ENCODE measurements around the gene LIMA1. TPM values are rescaled to one million over a fixed set of nuclear protein-coding genes. Genes with fewer than 3 reads are reported as not detected.

Gene LIMA1
- polyA plus RNA-seq, 1 donor from 2014 or later: 4.4 TPM

DNA sequence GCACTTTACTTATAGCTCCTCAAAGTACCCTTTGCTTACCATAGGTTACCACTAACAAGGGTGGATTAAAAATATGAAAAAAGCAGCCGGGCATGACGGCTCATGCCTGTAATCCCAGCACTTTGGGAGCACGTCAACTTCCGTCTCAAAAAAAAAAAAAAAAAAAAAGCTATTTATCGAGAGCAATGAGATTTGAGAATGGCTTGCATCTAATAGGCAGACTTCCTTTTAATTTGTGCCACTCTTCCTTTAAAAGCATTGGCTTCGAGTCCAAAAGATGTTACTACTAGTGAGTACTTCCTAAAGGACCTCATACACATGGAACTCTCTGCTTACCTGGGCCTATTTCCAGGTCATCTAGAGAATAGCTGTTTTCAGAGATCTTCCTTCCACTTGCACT lies 77.7 kb downstream of the LIMA1 start:
- Histone ChIP-seq H4K20me1 (ENCODE audit: insufficient read depth) (no peaks in the 10 kb centered on the region), H3K9me3 (ENCODE audit: low read length) (no peaks in the 10 kb centered on the region), H3F3A (ENCODE audit: insufficient read depth, low read length, poor library complexity, severe bottlenecking) (no peaks in the 10 kb centered on the region), H3K4me2 (ENCODE audit: low read length) (no peak overlapping the region), H3K9me2 (ENCODE audit: insufficient read depth, low read length) (no peaks in the 10 kb centered on the region), H3K27me3 (ENCODE audit: insufficient read depth, low read depth, low read length) (no peaks in the 10 kb centered on the region), H3K36me3 (ENCODE audit: insufficient read depth, low read length) (no peaks in the 10 kb centered on the region), H2AFZ (ENCODE audit: low read depth, low read length) (no peak overlapping the region), H3K4me3 (ENCODE audit: low read length) (no peak overlapping the region), H3K27ac (ENCODE audit: low read length) (no peak overlapping the region), H3K79me2 (replicated peaks; ENCODE audit: insufficient read depth, low read length) (no peaks in the 10 kb centered on the region), H3K9ac (ENCODE audit: low read length) (no peak overlapping the region)
- TF ChIP-seq EP300 (conservative IDR thresholded peaks at IDR 0.05; ENCODE audit: poor library complexity, severe bottlenecking): no peak
- TF ChIP-seq RAD21 (conservative IDR thresholded peaks at IDR 0.05): no peak
- no peak for TF ChIP-seq POLR2AphosphoS5 (IDR thresholded peaks at IDR 0.05)
- TF ChIP-seq, protein P1, sequence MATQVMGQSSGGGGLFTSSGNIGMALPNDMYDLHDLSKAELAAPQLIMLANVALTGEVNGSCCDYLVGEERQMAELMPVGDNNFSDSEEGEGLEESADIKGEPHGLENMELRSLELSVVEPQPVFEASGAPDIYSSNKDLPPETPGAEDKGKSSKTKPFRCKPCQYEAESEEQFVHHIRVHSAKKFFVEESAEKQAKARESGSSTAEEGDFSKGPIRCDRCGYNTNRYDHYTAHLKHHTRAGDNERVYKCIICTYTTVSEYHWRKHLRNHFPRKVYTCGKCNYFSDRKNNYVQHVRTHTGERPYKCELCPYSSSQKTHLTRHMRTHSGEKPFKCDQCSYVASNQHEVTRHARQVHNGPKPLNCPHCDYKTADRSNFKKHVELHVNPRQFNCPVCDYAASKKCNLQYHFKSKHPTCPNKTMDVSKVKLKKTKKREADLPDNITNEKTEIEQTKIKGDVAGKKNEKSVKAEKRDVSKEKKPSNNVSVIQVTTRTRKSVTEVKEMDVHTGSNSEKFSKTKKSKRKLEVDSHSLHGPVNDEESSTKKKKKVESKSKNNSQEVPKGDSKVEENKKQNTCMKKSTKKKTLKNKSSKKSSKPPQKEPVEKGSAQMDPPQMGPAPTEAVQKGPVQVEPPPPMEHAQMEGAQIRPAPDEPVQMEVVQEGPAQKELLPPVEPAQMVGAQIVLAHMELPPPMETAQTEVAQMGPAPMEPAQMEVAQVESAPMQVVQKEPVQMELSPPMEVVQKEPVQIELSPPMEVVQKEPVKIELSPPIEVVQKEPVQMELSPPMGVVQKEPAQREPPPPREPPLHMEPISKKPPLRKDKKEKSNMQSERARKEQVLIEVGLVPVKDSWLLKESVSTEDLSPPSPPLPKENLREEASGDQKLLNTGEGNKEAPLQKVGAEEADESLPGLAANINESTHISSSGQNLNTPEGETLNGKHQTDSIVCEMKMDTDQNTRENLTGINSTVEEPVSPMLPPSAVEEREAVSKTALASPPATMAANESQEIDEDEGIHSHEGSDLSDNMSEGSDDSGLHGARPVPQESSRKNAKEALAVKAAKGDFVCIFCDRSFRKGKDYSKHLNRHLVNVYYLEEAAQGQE (IDR thresholded peaks at IDR 0.05; ENCODE audit: borderline replicate concordance): no peak
- TF ChIP-seq TAF1 (IDR thresholded peaks at IDR 0.05; ENCODE audit: low read depth): no peak
- TF ChIP-seq, protein P2, sequence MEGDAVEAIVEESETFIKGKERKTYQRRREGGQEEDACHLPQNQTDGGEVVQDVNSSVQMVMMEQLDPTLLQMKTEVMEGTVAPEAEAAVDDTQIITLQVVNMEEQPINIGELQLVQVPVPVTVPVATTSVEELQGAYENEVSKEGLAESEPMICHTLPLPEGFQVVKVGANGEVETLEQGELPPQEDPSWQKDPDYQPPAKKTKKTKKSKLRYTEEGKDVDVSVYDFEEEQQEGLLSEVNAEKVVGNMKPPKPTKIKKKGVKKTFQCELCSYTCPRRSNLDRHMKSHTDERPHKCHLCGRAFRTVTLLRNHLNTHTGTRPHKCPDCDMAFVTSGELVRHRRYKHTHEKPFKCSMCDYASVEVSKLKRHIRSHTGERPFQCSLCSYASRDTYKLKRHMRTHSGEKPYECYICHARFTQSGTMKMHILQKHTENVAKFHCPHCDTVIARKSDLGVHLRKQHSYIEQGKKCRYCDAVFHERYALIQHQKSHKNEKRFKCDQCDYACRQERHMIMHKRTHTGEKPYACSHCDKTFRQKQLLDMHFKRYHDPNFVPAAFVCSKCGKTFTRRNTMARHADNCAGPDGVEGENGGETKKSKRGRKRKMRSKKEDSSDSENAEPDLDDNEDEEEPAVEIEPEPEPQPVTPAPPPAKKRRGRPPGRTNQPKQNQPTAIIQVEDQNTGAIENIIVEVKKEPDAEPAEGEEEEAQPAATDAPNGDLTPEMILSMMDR (IDR thresholded peaks at IDR 0.05; ENCODE audit: poor library complexity, severe bottlenecking): no peak

DNA sequence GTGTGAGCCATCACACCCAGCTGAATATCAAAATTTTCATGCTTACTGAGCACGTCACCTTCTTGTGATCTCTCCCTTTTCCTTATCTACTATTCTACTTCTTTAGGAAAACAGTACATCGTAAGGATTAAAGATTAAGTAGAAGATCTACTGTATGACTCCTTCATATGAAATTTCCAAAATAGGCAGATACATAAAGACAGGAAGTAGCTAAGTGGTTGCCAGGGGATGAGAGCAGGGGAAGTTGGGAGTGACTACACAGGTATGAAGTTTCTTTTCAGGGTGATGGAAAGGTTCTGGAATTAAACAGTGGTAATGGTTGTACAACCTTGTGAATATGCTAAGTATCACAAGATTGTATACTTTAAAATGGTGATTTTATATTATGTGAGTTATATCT lies 79.6 kb downstream of the LIMA1 start:
- no peaks in the 10 kb centered on the region for H3K79me2 ChIP-seq (replicated peaks; ENCODE audit: insufficient read depth, low read length)
- H3F3A ChIP-seq (ENCODE audit: insufficient read depth, low read length, poor library complexity, severe bottlenecking): no peaks in the 10 kb centered on the region
- TF ChIP-seq MXI1 (conservative IDR thresholded peaks at IDR 0.05; ENCODE audit: poor library complexity, severe bottlenecking): no peak
- no peak for TF ChIP-seq POLR2AphosphoS5 (IDR thresholded peaks at IDR 0.05)
- no peak for TF ChIP-seq TAF1 (IDR thresholded peaks at IDR 0.05; ENCODE audit: low read depth)
- TF ChIP-seq EZH2 (IDR thresholded peaks at IDR 0.05; ENCODE audit: borderline replicate concordance, insufficient read depth, low read length, poor library complexity, severe bottlenecking): no peak
- TF ChIP-seq SMC3 (conservative IDR thresholded peaks at IDR 0.05; ENCODE audit: poor library complexity): no peak
- TF ChIP-seq, protein P1 (IDR thresholded peaks at IDR 0.05; ENCODE audit: borderline replicate concordance): no peak
- TF ChIP-seq, protein P2 (IDR thresholded peaks at IDR 0.05; ENCODE audit: poor library complexity, severe bottlenecking): no peak
- H3K36me3 ChIP-seq (ENCODE audit: insufficient read depth, low read length): no peaks in the 10 kb centered on the region
- no peak overlapping the region for H3K9ac ChIP-seq (ENCODE audit: low read length)
- no peak overlapping the region for H3K27ac ChIP-seq (ENCODE audit: low read length)
- no peaks in the 10 kb centered on the region for H3K9me3 ChIP-seq (ENCODE audit: low read length)
- no peaks in the 10 kb centered on the region for H4K20me1 ChIP-seq (ENCODE audit: insufficient read depth)
- H3K4me2 ChIP-seq (ENCODE audit: low read length): no peak overlapping the region
- H3K27me3 ChIP-seq (ENCODE audit: insufficient read depth, low read depth, low read length): no peaks in the 10 kb centered on the region
- no peaks in the 10 kb centered on the region for H3K9me2 ChIP-seq (ENCODE audit: insufficient read depth, low read length)
- no peak overlapping the region for H2AFZ ChIP-seq (ENCODE audit: low read depth, low read length)
- H3K4me3 ChIP-seq (ENCODE audit: low read length): no peak overlapping the region

Measured in neural cell (in vitro differentiated cells).